Measurements from ENCODE around the gene DEFB132. TPM values are rescaled to one million over a fixed set of nuclear protein-coding genes. Genes with fewer than 3 reads are reported as not detected.

DEFB132 gene
- total RNA-seq, 4 donors from 2014 or later = not detected

DNA sequence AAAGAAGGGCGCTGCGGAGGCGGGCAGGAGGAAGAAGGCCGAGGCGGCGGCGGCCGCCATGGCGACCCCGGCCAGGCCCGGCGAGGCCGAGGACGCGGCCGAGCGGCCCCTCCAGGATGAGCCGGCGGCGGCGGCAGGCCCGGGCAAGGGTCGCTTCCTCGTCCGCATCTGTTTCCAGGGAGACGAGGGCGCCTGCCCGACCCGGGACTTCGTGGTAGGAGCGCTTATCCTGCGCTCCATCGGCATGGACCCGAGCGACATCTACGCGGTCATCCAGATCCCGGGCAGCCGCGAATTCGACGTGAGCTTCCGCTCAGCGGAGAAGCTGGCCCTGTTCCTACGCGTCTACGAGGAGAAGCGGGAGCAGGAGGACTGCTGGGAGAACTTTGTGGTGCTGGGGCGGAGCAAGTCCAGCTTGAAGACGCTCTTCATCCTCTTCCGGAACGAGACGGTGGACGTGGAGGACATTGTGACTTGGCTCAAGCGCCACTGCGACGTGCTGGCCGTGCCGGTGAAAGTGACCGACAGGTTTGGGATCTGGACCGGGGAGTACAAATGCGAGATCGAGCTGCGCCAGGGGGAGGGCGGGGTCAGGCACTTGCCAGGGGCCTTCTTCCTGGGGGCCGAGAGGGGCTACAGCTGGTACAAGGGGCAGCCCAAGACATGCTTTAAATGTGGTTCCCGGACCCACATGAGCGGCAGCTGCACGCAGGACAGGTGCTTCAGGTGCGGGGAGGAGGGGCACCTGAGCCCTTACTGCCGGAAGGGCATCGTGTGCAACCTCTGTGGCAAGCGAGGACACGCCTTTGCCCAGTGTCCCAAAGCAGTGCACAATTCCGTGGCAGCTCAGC is 40.6 kb downstream of the DEFB132 start:
- H3K27me3 ChIP-seq = no peaks in the 10 kb centered on the region
- intact Hi-C loops (cut with DNase I; ENCODE audit: low total_unique reads) = loop anchor here (1.0 to 5.0 kb wide), 4 partner anchors 12 to 164 kb away; partner anchors contain the start of genes RBCK1 and TBC1D20

DNA sequence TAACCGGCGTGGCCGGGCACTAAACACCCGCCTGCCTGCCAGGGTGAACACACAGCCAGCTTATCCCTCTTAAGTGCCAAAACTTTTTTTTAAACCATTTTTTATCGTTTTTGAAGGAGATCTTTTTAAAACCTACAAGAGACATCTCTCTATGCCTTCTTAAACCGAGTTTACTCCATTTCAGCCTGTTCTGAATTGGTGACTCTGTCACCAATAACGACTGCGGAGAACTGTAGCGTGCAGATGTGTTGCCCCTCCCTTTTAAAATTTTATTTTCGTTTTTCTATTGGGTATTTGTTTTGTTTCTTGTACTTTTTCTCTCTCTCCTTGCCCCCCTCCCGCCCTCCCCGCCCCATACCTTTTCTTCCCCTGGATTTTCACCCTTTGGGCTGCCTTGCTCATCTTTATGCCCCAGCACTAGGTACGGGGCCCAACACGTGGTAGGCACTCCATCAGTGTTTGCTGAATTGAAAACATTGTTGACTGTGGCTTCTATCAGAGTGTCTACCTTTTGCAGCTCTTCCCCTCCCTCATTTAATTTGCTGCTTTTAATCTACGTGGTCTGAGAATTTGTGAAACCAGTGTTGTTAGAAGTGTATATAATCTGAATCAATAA is 41.4 kb downstream of the DEFB132 start:
- ATAC-seq (no peak), DNase-seq (no peak)
- peak overlapping the region; percentile 93 to 98 (median 94) for H3K27ac ChIP-seq
- H3K27me3 ChIP-seq = no peaks in the 10 kb centered on the region
- TF ChIP-seq CTCF (IDR thresholded peaks at IDR 0.05 in 4 of 5, conservative IDR thresholded peaks at IDR 0.05 in 1 of 5) = no peak
- no peak for TF ChIP-seq POLR2A (IDR thresholded peaks at IDR 0.05)
- peaks cover 26 to 35% of the 10 kb centered on the region in 2 donors for H3K4me1 ChIP-seq
- H3K36me3 ChIP-seq = no peaks in the 10 kb centered on the region
- in situ Hi-C loops (cut with MboI; ENCODE audit: low sequenced_read_pairs in 4 of 4) = no loop called here
- H3K9me3 ChIP-seq = no peaks in the 10 kb centered on the region
- peak overlapping the region; percentile 80 to 92 (median 90) for H3K4me3 ChIP-seq
- intact Hi-C loops (cut with DNase I; ENCODE audit: low total_unique reads) = loop anchor here (5.0 kb wide), 1 partner anchor 163 kb away; the partner anchor contains the start of gene TBC1D20

More for the DNA sequence above, 40.6 kb downstream of the DEFB132 start:
- peak overlapping the region; percentile 80 to 92 (median 90) for H3K4me3 ChIP-seq
- TF ChIP-seq POLR2A (IDR thresholded peaks at IDR 0.05) = peak in 1 of 2 donors; percentile 68
- TF ChIP-seq CTCF (IDR thresholded peaks at IDR 0.05 in 4 of 5, conservative IDR thresholded peaks at IDR 0.05 in 1 of 5) = no peak
- no peaks in the 10 kb centered on the region for H3K36me3 ChIP-seq
- DNase-seq (peak; percentile 44 to 61), ATAC-seq (peak; percentile 48 to 54)
- H3K9me3 ChIP-seq = no peaks in the 10 kb centered on the region
- peaks cover 26 to 35% of the 10 kb centered on the region in 2 donors for H3K4me1 ChIP-seq
- in situ Hi-C loops (cut with MboI; ENCODE audit: low sequenced_read_pairs in 4 of 4) = no loop called here
- H3K27ac ChIP-seq = peak overlapping the region; percentile 93 to 98 (median 94)

- Histone ChIP-seq H3K4me3 (peak overlapping the region in 1 of 4 donors; percentile 92), H3K27me3 (no peaks in the 10 kb centered on the region), H3K9me3 (no peaks in the 10 kb centered on the region), H3K4me1 (peaks cover 26 to 35% of the 10 kb centered on the region in 2 donors), H3K36me3 (no peaks in the 10 kb centered on the region), H3K27ac (no peak overlapping the region)
- in situ Hi-C loops (cut with MboI; ENCODE audit: low sequenced_read_pairs in 4 of 4) = no loop called here
- ATAC-seq (no peak), DNase-seq (no peak)
- TF ChIP-seq POLR2A (IDR thresholded peaks at IDR 0.05) = no peak
- no peak for TF ChIP-seq CTCF (IDR thresholded peaks at IDR 0.05 in 4 of 5, conservative IDR thresholded peaks at IDR 0.05 in 1 of 5)
- intact Hi-C loops (cut with DNase I; ENCODE audit: low total_unique reads) = no loop called here
Measured at GRCh38 chr20:300345-300990, 42.9 kb downstream of the DEFB132 start.

- no peak for DNase-seq
- no peaks in the 10 kb centered on the region for H3K27me3 ChIP-seq
- TF ChIP-seq CTCF (IDR thresholded peaks at IDR 0.05 in 4 of 5, conservative IDR thresholded peaks at IDR 0.05 in 1 of 5) (no peak), POLR2A (IDR thresholded peaks at IDR 0.05) (no peak)
- no peak overlapping the region for H3K4me3 ChIP-seq
- no peak overlapping the region for H3K27ac ChIP-seq
- H3K9me3 ChIP-seq = no peaks in the 10 kb centered on the region
- no peak for ATAC-seq
- intact Hi-C loops (cut with DNase I; ENCODE audit: low total_unique reads) = no loop called here
- H3K4me1 ChIP-seq = peaks cover 21 to 29% of the 10 kb centered on the region in 2 donors
- no peaks in the 10 kb centered on the region for H3K36me3 ChIP-seq
- in situ Hi-C loops (cut with MboI; ENCODE audit: low sequenced_read_pairs in 4 of 4) = no loop called here
Measured at GRCh38 chr20:301886-302848, 44.6 kb downstream of the DEFB132 start.

All from gastrocnemius medialis (tissue), 4 donors.